Sigmoid colon (tissue), 7 donors: ENCODE measurements around the gene STARD13. TPM values are rescaled to one million over a fixed set of nuclear protein-coding genes. Genes with fewer than 3 reads are reported as not detected.
A peak's percentile ranks its signal among the peaks of the same experiment; 100 is the strongest.

ENCODE experiments used
- DNase-seq: peaks from one replicate; pipeline ENCODE4 v3.0.0-alpha.2; 2019
- H3K27ac ChIP-seq, 4 donors: fragments of 200-600 bp; sonication (generic); one replicate each; pipeline ENCODE4 v1.5.1; 2016 to 2019; ENCODE audit warnings: mild to moderate bottlenecking in 1 of 4
- H3K27me3 ChIP-seq, 3 donors: fragments of 200-600 bp; sonication (generic); one replicate each; pipeline ENCODE4 v1.5.1; 2019; ENCODE audit warnings: mild to moderate bottlenecking in 1 of 3
- H3K36me3 ChIP-seq, 4 donors: fragments of 200-600 bp; sonication (generic); one replicate each; pipeline ENCODE4 v1.5.1; 2016 to 2019
- H3K4me1 ChIP-seq, 4 donors: fragments of 200-600 bp; sonication (generic); one replicate each; pipeline ENCODE4 v1.5.1; 2017 to 2019
- H3K4me3 ChIP-seq, 4 donors: fragments of 200-600 bp; sonication (generic); one replicate each; pipeline ENCODE4 v1.5.1; 2017 to 2019; ENCODE audit warnings: mild to moderate bottlenecking in 2 of 4, moderate library complexity in 1 of 4
- H3K9me3 ChIP-seq, 4 donors: fragments of 200-600 bp in 3 of 4; sonication (generic) in 3 of 4; one replicate each; pipeline versions ENCODE4 v1.5.1 to v1.6.1; 2013 to 2019
- CTCF ChIP-seq, 4 experiments: fragments of 450-650 bp in 3 of 4; fragments of 200-600 bp in 1 of 4; IDR thresholded peaks; one replicate each; pipeline ENCODE4 v1.5.1; 2016 to 2019; ENCODE audit warnings: antibody characterized with exemption in 4 of 4, mild to moderate bottlenecking in 3 of 4, moderate library complexity in 2 of 4
- EP300 ChIP-seq, 4 donors: sonication (generic); formaldehyde crosslinking; IDR thresholded peaks; one replicate each; pipeline ENCODE4 v1.6.1; 2017; ENCODE audit warnings: antibody characterized with exemption in 4 of 4
- POLR2A ChIP-seq, 2 donors: fragments of 450-650 bp; IDR thresholded peaks; one replicate each; pipeline ENCODE4 v1.6.1; 2016; ENCODE audit warnings: antibody characterized with exemption in 2 of 2, mild to moderate bottlenecking in 2 of 2, moderate library complexity in 2 of 2
- POLR2AphosphoS5 ChIP-seq, 4 donors: sonication (generic); formaldehyde crosslinking; IDR thresholded peaks; one replicate each; pipeline ENCODE4 v1.6.1; 2017; ENCODE audit warnings: antibody characterized with exemption in 4 of 4
- WGBS, 2 donors: extraction: QIAGEN DNeasy Blood & Tissue Kit; methylation state at CpG; one replicate each; pipeline ENCODE4 v1.1.7; 2013; 5-methylcytosine and 5-hydroxymethylcytosine counted together
- intact Hi-C: fragments of 100-400 bp; cut with DNase I; formaldehyde crosslinking; loops from one replicate; pipeline ENCODE4 v1.15.1; 2023
- polyA plus RNA-seq, 3 donors: library from polyadenylated mRNA; stranded (reverse); fragments of 200-250 nt; gene quantifications; one replicate each; pipeline ENCODE4 v1.2.3, GENCODE V29; 2013
- total RNA-seq, 4 donors: library from RNA; depleted of rRNA; stranded (reverse); fragments of >200 nt; gene quantifications; one replicate each; pipeline ENCODE4 v1.1.0, GENCODE V29; 2016
- donor health status: healthy with polysubstance abuse.
- donor health status: Bipolar disorder and iron deficiency.
- donor health status: healthy.

The STARD13 gene
- total and polyA plus RNA-seq, 7 donors: 3.7 to 102 (median 66.7) TPM

GRCh38 chr13:33109271-33109697, 176.3 kb downstream of the STARD13 start:
- intact Hi-C loops: loop anchor here (5.0 kb wide), 2 partner anchors 62 to 433 kb away; no protein-coding TSS in a partner anchor
- no peaks in the 10 kb centered on the region for H3K9me3 ChIP-seq
- no peak overlapping the region for H3K4me3 ChIP-seq
- TF ChIP-seq POLR2A (IDR thresholded peaks at IDR 0.05) (no peak), POLR2AphosphoS5 (IDR thresholded peaks at IDR 0.05) (peak in 2 of 4 donors; percentile 54 to 60), CTCF (IDR thresholded peaks at IDR 0.05) (no peak), EP300 (IDR thresholded peaks at IDR 0.05) (no peak)
- peaks cover 0 to 91% (median 85%) of the 10 kb centered on the region in 4 donors for H3K4me1 ChIP-seq
- peaks cover 15 to 72% (median 18%) of the 10 kb centered on the region in 4 donors for H3K36me3 ChIP-seq
- 57 to 70% methylated on average over 2 of the region's 2 CpGs for WGBS, 2 donors
- H3K27me3 ChIP-seq: no peaks in the 10 kb centered on the region
- DNase-seq: no peak
- H3K27ac ChIP-seq: peak overlapping the region; percentile 74 to 83 (median 79)

GRCh38 chr13:33108620-33109019, 176.9 kb downstream of the STARD13 start:
- Histone ChIP-seq H3K27ac (peak overlapping the region; percentile 74 to 83 (median 79)), H3K4me3 (no peak overlapping the region), H3K4me1 (peaks cover 0 to 84% (median 79%) of the 10 kb centered on the region in 4 donors), H3K27me3 (no peaks in the 10 kb centered on the region), H3K9me3 (no peaks in the 10 kb centered on the region), H3K36me3 (peaks cover 14 to 73% (median 18%) of the 10 kb centered on the region in 4 donors)
- WGBS, 2 donors: 93 to 95% methylated on average over 5 of the region's 5 CpGs
- no peak for TF ChIP-seq EP300 (IDR thresholded peaks at IDR 0.05)
- TF ChIP-seq POLR2AphosphoS5 (IDR thresholded peaks at IDR 0.05): peak in 2 of 4 donors; percentile 20 to 44
- intact Hi-C loops: loop anchor here (5.0 kb wide), 2 partner anchors 61 to 434 kb away; no protein-coding TSS in a partner anchor
- no peak for DNase-seq

- no peak for DNase-seq
- Histone ChIP-seq H3K27me3 (no peaks in the 10 kb centered on the region), H3K4me1 (peaks cover 0 to 72% (median 66%) of the 10 kb centered on the region in 4 donors), H3K36me3 (peaks cover 9 to 71% (median 16%) of the 10 kb centered on the region in 4 donors), H3K4me3 (no peak overlapping the region), H3K27ac (peak overlapping the region; percentile 74 to 83 (median 79)), H3K9me3 (no peaks in the 10 kb centered on the region)
- WGBS, 2 donors: 85 to 93% methylated on average over 2 of the region's 2 CpGs
- intact Hi-C loops: loop anchor here (5.0 kb wide), 2 partner anchors 60 to 435 kb away; no protein-coding TSS in a partner anchor
- TF ChIP-seq POLR2A (IDR thresholded peaks at IDR 0.05) (no peak), POLR2AphosphoS5 (IDR thresholded peaks at IDR 0.05) (peak; percentile 21 to 86 (median 62))
Observed at GRCh38 chr13:33107361-33107760, 178.2 kb downstream of the STARD13 start.

- intact Hi-C loops: loop anchor here (5.0 kb wide), 2 partner anchors 60 to 435 kb away; no protein-coding TSS in a partner anchor
- Histone ChIP-seq H3K36me3 (peaks cover 9 to 71% (median 16%) of the 10 kb centered on the region in 4 donors), H3K27ac (peak overlapping the region; percentile 74 to 83 (median 79)), H3K27me3 (no peaks in the 10 kb centered on the region), H3K4me1 (peaks cover 0 to 66% (median 61%) of the 10 kb centered on the region in 4 donors), H3K4me3 (no peak overlapping the region), H3K9me3 (no peaks in the 10 kb centered on the region)
- WGBS, 2 donors: 82 to 88% methylated on average over 7 of the region's 7 CpGs
- TF ChIP-seq POLR2AphosphoS5 (IDR thresholded peaks at IDR 0.05) (peak in 3 of 4 donors; percentile 29 to 47 (median 33)), CTCF (IDR thresholded peaks at IDR 0.05) (no peak), POLR2A (IDR thresholded peaks at IDR 0.05) (no peak), EP300 (IDR thresholded peaks at IDR 0.05) (no peak)
- no peak for DNase-seq
Observed at GRCh38 chr13:33106656-33107360, 178.7 kb downstream of the STARD13 start.

- Histone ChIP-seq H3K4me3 (no peak overlapping the region), H3K27me3 (no peaks in the 10 kb centered on the region), H3K36me3 (peaks cover 9 to 67% (median 16%) of the 10 kb centered on the region in 4 donors), H3K9me3 (no peaks in the 10 kb centered on the region), H3K27ac (peak overlapping the region; percentile 74 to 83 (median 79)), H3K4me1 (peaks cover 0 to 58% (median 48%) of the 10 kb centered on the region in 4 donors)
- DNase-seq: no peak
- 57 to 87% methylated on average over 9 of the region's 9 CpGs for WGBS, 2 donors
- TF ChIP-seq EP300 (IDR thresholded peaks at IDR 0.05) (peak in 2 of 4 donors; percentile 41 to 60), CTCF (IDR thresholded peaks at IDR 0.05) (no peak), POLR2A (IDR thresholded peaks at IDR 0.05) (no peak)
- intact Hi-C loops: loop anchor here (5.0 kb wide), 2 partner anchors 58 to 437 kb away; no protein-coding TSS in a partner anchor
Observed at GRCh38 chr13:33105387-33106005, 180.1 kb downstream of the STARD13 start.
